Measurements from ENCODE around the gene BCL2A1. TPM values are rescaled to one million over a fixed set of nuclear protein-coding genes. Genes with fewer than 3 reads are reported as not detected.
"Not testable (repeated sequence)": the region's sequence is repeated elsewhere in the genome, so short reads cannot be mapped to it uniquely, and the experiment has no call there.

The BCL2A1 gene
- total and polyA plus RNA-seq, 4 experiments from 2014 or later: 25.4 to 28.5 (median 27.2) TPM

GRCh38 chr15:80014186-80014585 is 43.2 kb upstream of the BCL2A1 start:
- H3K27me3 ChIP-seq (ENCODE audit: insufficient read depth, low read length); H3K4me1 ChIP-seq (ENCODE audit: insufficient read depth, low read length); H3K4me3 ChIP-seq (ENCODE audit: low read length in 2 of 2); H3K9me3 Mint-ChIP-seq; POLR2A ChIA-PET (ENCODE audit: partially characterized antibody); H3K36me3 ChIP-seq (ENCODE audit: insufficient read depth, low read length); CTCF ChIA-PET (ENCODE audit: partially characterized antibody); H3K9me3 ChIP-seq (ENCODE audit: control insufficient read depth in 1 of 2, low read length in 2 of 2); H3K4me3 Mint-ChIP-seq; H3K27ac ChIP-seq (ENCODE audit: low read depth, low read length); H3K27me3 Mint-ChIP-seq; H3K36me3 Mint-ChIP-seq; H3K4me1 Mint-ChIP-seq; intact Hi-C loops (cut with micrococcal nuclease); DNase-seq; H3K27ac Mint-ChIP-seq: not testable (repeated sequence)

GRCh38 chr15:80012060-80012726 is 41.2 kb upstream of the BCL2A1 start:
- CTCF ChIA-PET (ENCODE audit: partially characterized antibody): no interaction called here
- no peak overlapping the region for H3K4me3 Mint-ChIP-seq
- Histone ChIP-seq H3K36me3 (ENCODE audit: insufficient read depth, low read length) (no peaks in the 10 kb centered on the region), H3K27ac (ENCODE audit: low read depth, low read length) (no peak overlapping the region), H3K4me1 (ENCODE audit: insufficient read depth, low read length) (no peaks in the 10 kb centered on the region), H3K4me3 (ENCODE audit: low read length in 2 of 2) (no peak overlapping the region), H3K27me3 (ENCODE audit: insufficient read depth, low read length) (no peaks in the 10 kb centered on the region), H3K9me3 (ENCODE audit: control insufficient read depth in 1 of 2, low read length in 2 of 2) (no peaks in the 10 kb centered on the region)
- H3K9me3 Mint-ChIP-seq: no peaks in the 10 kb centered on the region
- no peak for DNase-seq
- no peaks in the 10 kb centered on the region for H3K4me1 Mint-ChIP-seq
- no peak overlapping the region for H3K27ac Mint-ChIP-seq
- H3K36me3 Mint-ChIP-seq: no peaks in the 10 kb centered on the region
- intact Hi-C loops (cut with micrococcal nuclease): no loop called here
- H3K27me3 Mint-ChIP-seq: no peaks in the 10 kb centered on the region
- POLR2A ChIA-PET (ENCODE audit: partially characterized antibody): no interaction called here

- intact Hi-C loops (cut with micrococcal nuclease): no loop called here
These were observed 40.6 kb upstream of the BCL2A1 start for GRCh38 chr15:80011596-80011995.

GRCh38 chr15:80011041-80011523 is 40.1 kb upstream of the BCL2A1 start:
- H3K4me3 Mint-ChIP-seq; H3K27ac Mint-ChIP-seq; H3K4me1 ChIP-seq (ENCODE audit: insufficient read depth, low read length); POLR2A ChIA-PET (ENCODE audit: partially characterized antibody); H3K9me3 ChIP-seq (ENCODE audit: control insufficient read depth in 1 of 2, low read length in 2 of 2); DNase-seq; CTCF ChIA-PET (ENCODE audit: partially characterized antibody); H3K4me3 ChIP-seq (ENCODE audit: low read length in 2 of 2); intact Hi-C loops (cut with micrococcal nuclease); H3K36me3 Mint-ChIP-seq; H3K27me3 Mint-ChIP-seq; H3K27ac ChIP-seq (ENCODE audit: low read depth, low read length); H3K36me3 ChIP-seq (ENCODE audit: insufficient read depth, low read length); H3K27me3 ChIP-seq (ENCODE audit: insufficient read depth, low read length); H3K4me1 Mint-ChIP-seq; H3K9me3 Mint-ChIP-seq: not testable (repeated sequence)

More at GRCh38 chr15:80011596-80011995, 40.6 kb upstream of the BCL2A1 start:
- Mint-ChIP-seq H3K36me3 (no peaks in the 10 kb centered on the region), H3K27me3 (no peaks in the 10 kb centered on the region), H3K4me3 (no peak overlapping the region), H3K4me1 (no peaks in the 10 kb centered on the region), H3K9me3 (no peaks in the 10 kb centered on the region), H3K27ac (no peak overlapping the region)
- H3K4me3 ChIP-seq (ENCODE audit: low read length in 2 of 2): no peak overlapping the region
- no peaks in the 10 kb centered on the region for H3K36me3 ChIP-seq (ENCODE audit: insufficient read depth, low read length)
- no peak overlapping the region for H3K27ac ChIP-seq (ENCODE audit: low read depth, low read length)
- ChIA-PET CTCF (ENCODE audit: partially characterized antibody) (no interaction called here), POLR2A (ENCODE audit: partially characterized antibody) (no interaction called here)
- no peaks in the 10 kb centered on the region for H3K27me3 ChIP-seq (ENCODE audit: insufficient read depth, low read length)
- H3K9me3 ChIP-seq (ENCODE audit: control insufficient read depth in 1 of 2, low read length in 2 of 2): no peaks in the 10 kb centered on the region
- DNase-seq: no peak
- no peaks in the 10 kb centered on the region for H3K4me1 ChIP-seq (ENCODE audit: insufficient read depth, low read length)

GRCh38 chr15:80010131-80010673 is 39.2 kb upstream of the BCL2A1 start:
- intact Hi-C loops (cut with micrococcal nuclease): no loop called here
- Histone ChIP-seq H3K9me3 (ENCODE audit: control insufficient read depth in 1 of 2, low read length in 2 of 2) (no peaks in the 10 kb centered on the region), H3K27me3 (ENCODE audit: insufficient read depth, low read length) (no peaks in the 10 kb centered on the region), H3K4me3 (ENCODE audit: low read length in 2 of 2) (no peak overlapping the region), H3K27ac (ENCODE audit: low read depth, low read length) (no peak overlapping the region), H3K4me1 (ENCODE audit: insufficient read depth, low read length) (no peaks in the 10 kb centered on the region), H3K36me3 (ENCODE audit: insufficient read depth, low read length) (no peaks in the 10 kb centered on the region)
- ChIA-PET POLR2A (ENCODE audit: partially characterized antibody) (no interaction called here), CTCF (ENCODE audit: partially characterized antibody) (no interaction called here)
- H3K4me1 Mint-ChIP-seq: no peaks in the 10 kb centered on the region
- H3K27me3 Mint-ChIP-seq: no peaks in the 10 kb centered on the region
- H3K4me3 Mint-ChIP-seq: no peak overlapping the region
- H3K9me3 Mint-ChIP-seq: no peaks in the 10 kb centered on the region
- no peaks in the 10 kb centered on the region for H3K36me3 Mint-ChIP-seq
- H3K27ac Mint-ChIP-seq: peak overlapping the region in 1 of 7 donors; percentile 41
- DNase-seq: no peak

GRCh38 chr15:80007532-80007931 is 36.5 kb upstream of the BCL2A1 start:
- Mint-ChIP-seq H3K9me3 (no peaks in the 10 kb centered on the region), H3K27me3 (no peaks in the 10 kb centered on the region), H3K4me1 (no peaks in the 10 kb centered on the region), H3K4me3 (no peak overlapping the region), H3K27ac (no peak overlapping the region), H3K36me3 (no peaks in the 10 kb centered on the region)
- ChIA-PET CTCF (ENCODE audit: partially characterized antibody) (interaction anchor here (1.7 kb wide), 1 partner anchor 14 kb away, joined by 7 read pairs; no protein-coding TSS in a partner anchor), POLR2A (ENCODE audit: partially characterized antibody) (no interaction called here)
- H3K27ac ChIP-seq (ENCODE audit: low read depth, low read length): no peak overlapping the region
- H3K27me3 ChIP-seq (ENCODE audit: insufficient read depth, low read length): no peaks in the 10 kb centered on the region
- no peak for DNase-seq
- intact Hi-C loops (cut with micrococcal nuclease): no loop called here
- H3K4me3 ChIP-seq (ENCODE audit: low read length in 2 of 2): no peak overlapping the region
- H3K36me3 ChIP-seq (ENCODE audit: insufficient read depth, low read length): no peaks in the 10 kb centered on the region
- H3K9me3 ChIP-seq (ENCODE audit: control insufficient read depth in 1 of 2, low read length in 2 of 2): no peaks in the 10 kb centered on the region
- no peaks in the 10 kb centered on the region for H3K4me1 ChIP-seq (ENCODE audit: insufficient read depth, low read length)

- POLR2A ChIA-PET (ENCODE audit: partially characterized antibody): no interaction called here
- intact Hi-C loops (cut with micrococcal nuclease): no loop called here
- DNase-seq: no peak
- Histone ChIP-seq H3K4me3 (ENCODE audit: low read length in 2 of 2) (no peak overlapping the region), H3K4me1 (ENCODE audit: insufficient read depth, low read length) (no peaks in the 10 kb centered on the region), H3K27me3 (ENCODE audit: insufficient read depth, low read length) (no peaks in the 10 kb centered on the region), H3K27ac (ENCODE audit: low read depth, low read length) (no peak overlapping the region), H3K9me3 (ENCODE audit: control insufficient read depth in 1 of 2, low read length in 2 of 2) (no peaks in the 10 kb centered on the region), H3K36me3 (ENCODE audit: insufficient read depth, low read length) (no peaks in the 10 kb centered on the region)
- Mint-ChIP-seq H3K9me3 (no peaks in the 10 kb centered on the region), H3K4me3 (no peak overlapping the region), H3K4me1 (no peaks in the 10 kb centered on the region), H3K27ac (no peak overlapping the region), H3K27me3 (no peaks in the 10 kb centered on the region), H3K36me3 (no peaks in the 10 kb centered on the region)
- CTCF ChIA-PET (ENCODE audit: partially characterized antibody): interaction anchor here (1.7 kb wide), 1 partner anchor 14 kb away, joined by 7 read pairs; no protein-coding TSS in a partner anchor
These were observed 36.0 kb upstream of the BCL2A1 start for GRCh38 chr15:80006946-80007345.

Measured in CD4-positive, alpha-beta memory T cell (primary cell).